H1 (cell line): ENCODE data around the gene ACVRL1. TPM values are rescaled to one million over a fixed set of nuclear protein-coding genes. Genes with fewer than 3 reads are reported as not detected.

ENCODE experiments used
- CTCF ChIA-PET: fragments of 300-600 bp; sonication (Branson Sonifier 250); formaldehyde crosslinking; loops from one replicate; lab custom pipeline; 2021; ENCODE audit not compliant: partially characterized antibody; lab: Charles Lee
- POLR2A ChIA-PET: fragments of 300-600 bp; sonication (Branson Sonifier 250); formaldehyde crosslinking; loops from one replicate; lab custom pipeline; 2021; ENCODE audit warnings: inconsistent platforms; ENCODE audit not compliant: partially characterized antibody; lab: Charles Lee
- DNase-seq, 2 experiments: peaks; one replicate each; pipeline versions ENCODE4 v3.0.0 to v3.0.0-alpha.2; 2010 to 2022; ENCODE audit warnings: low spot score in 2 of 2, low read depth in 1 of 2, mixed read lengths in 1 of 2
- FAIRE-seq: peaks from 2 replicates; lab custom pipeline; 2011; peaks lifted over from hg19 to GRCh38; lab: Jason Lieb, UNC
- H2AFZ ChIP-seq: 2 replicates; pipeline ENCODE4 v1.8.1; 2012; ENCODE audit warnings: low read length, inconsistent platforms
- H2AK5ac ChIP-seq: 2 replicates; pipeline ENCODE4 v1.6.1; 2013; ENCODE audit warnings: low read depth, low read length
- H2BK120ac ChIP-seq: replicated peaks from 2 replicates; pipeline ENCODE3; 2013; ENCODE audit warnings: low read depth, low read length, inconsistent platforms
- H2BK12ac ChIP-seq: 2 replicates; pipeline ENCODE4 v1.6.1; 2013; ENCODE audit warnings: low read depth, low read length
- H2BK15ac ChIP-seq: 2 replicates; pipeline ENCODE4 v1.6.1; 2013; ENCODE audit warnings: low read length
- H2BK20ac ChIP-seq: 2 replicates; pipeline ENCODE4 v1.6.1; 2013; ENCODE audit warnings: low read length
- H2BK5ac ChIP-seq: 2 replicates; pipeline ENCODE4 v1.6.1; 2013; ENCODE audit warnings: low read depth, low read length
- H3K14ac ChIP-seq: 2 replicates; pipeline ENCODE4 v1.6.1; 2013; ENCODE audit warnings: inconsistent platforms; ENCODE audit not compliant: insufficient read length
- H3K18ac ChIP-seq: 2 replicates; pipeline ENCODE4 v1.6.1; 2013; ENCODE audit warnings: low read length; ENCODE audit errors: extremely low read depth
- H3K23ac ChIP-seq: 2 replicates; pipeline ENCODE4 v1.6.1; 2013; ENCODE audit warnings: inconsistent platforms; ENCODE audit not compliant: insufficient read length
- H3K23me2 ChIP-seq: 2 replicates; pipeline ENCODE4 v1.6.1; 2013; ENCODE audit warnings: low read depth, low read length
- H3K27ac ChIP-seq: 2 replicates; pipeline ENCODE4 v1.6.1; 2011; ENCODE audit warnings: low read depth, low read length, inconsistent platforms
- H3K27me3 ChIP-seq, 4 experiments: replicated peaks in 1 of 4; 1 replicate in 1 of 4; 2 replicates in 3 of 4; pipeline versions ENCODE4 v1.6.1 to v1.8.1; 2011 to 2013; ENCODE audit warnings: low read length in 3 of 4, mild to moderate bottlenecking in 3 of 4, inconsistent platforms in 2 of 4, mixed read lengths in 2 of 4, moderate library complexity in 1 of 4; ENCODE audit not compliant: control insufficient read depth in 3 of 4, insufficient read depth in 3 of 4; ENCODE audit errors: extremely low read depth in 1 of 4
- H3K36me3 ChIP-seq, 4 experiments: 2 replicates each; pipeline versions ENCODE4 v1.6.1 to v1.8.1; 2011 to 2013; ENCODE audit warnings: mild to moderate bottlenecking in 4 of 4, low read length in 3 of 4, moderate library complexity in 2 of 4, control low read depth in 1 of 4, inconsistent platforms in 1 of 4; ENCODE audit not compliant: insufficient read depth in 4 of 4, control insufficient read depth in 2 of 4
- H3K4ac ChIP-seq: replicated peaks from 2 replicates; pipeline ENCODE3; 2013; ENCODE audit warnings: low read length, low read depth, mixed read lengths, inconsistent platforms; ENCODE audit not compliant: insufficient read length
- H3K4me1 ChIP-seq, 4 experiments: replicated peaks in 1 of 4; 1 replicate in 1 of 4; 2 replicates in 3 of 4; pipeline versions ENCODE4 v1.6.1 to v1.8.1; 2011 to 2013; ENCODE audit warnings: low read length in 3 of 4, inconsistent platforms in 2 of 4, mixed read lengths in 1 of 4; ENCODE audit not compliant: insufficient read depth in 4 of 4, control insufficient read depth in 3 of 4
- H3K4me2 ChIP-seq, 2 experiments: 2 replicates each; pipeline versions ENCODE4 v1.6.1 to v1.8.1; 2011 to 2013; ENCODE audit warnings: low read depth in 2 of 2, low read length in 2 of 2, control low read depth in 1 of 2, inconsistent platforms in 1 of 2, mild to moderate bottlenecking in 1 of 2; ENCODE audit not compliant: insufficient read depth in 1 of 2
- H3K4me3 ChIP-seq, 4 experiments: fragments of 200-600, 300-600 bp in 1 of 4; sonication (generic), shearing (Covaris generic), sonication (Bioruptor Twin) in 1 of 4; 2 replicates each; pipeline versions ENCODE4 v1.5.1 to v1.8.1; 2011 to 2016; ENCODE audit warnings: low read length in 4 of 4, low read depth in 3 of 4, control low read depth in 2 of 4, inconsistent platforms in 2 of 4, mild to moderate bottlenecking in 2 of 4, mixed read lengths in 1 of 4, moderate library complexity in 1 of 4; ENCODE audit not compliant: insufficient read depth in 2 of 4; ENCODE audit errors: extremely low read depth in 1 of 4
- H3K56ac ChIP-seq: replicated peaks from 2 replicates; pipeline ENCODE3; 2013; ENCODE audit warnings: low read depth, mild to moderate bottlenecking, mixed read lengths, low read length, inconsistent platforms; ENCODE audit not compliant: insufficient read length
- H3K79me1 ChIP-seq: 2 replicates; pipeline ENCODE4 v1.6.1; 2013; ENCODE audit warnings: low read depth, low read length, control low read depth
- H3K79me2 ChIP-seq, 2 experiments: 2 replicates each; pipeline versions ENCODE4 v1.6.1 to v1.8.1; 2012 to 2013; ENCODE audit warnings: low read length in 2 of 2, mild to moderate bottlenecking in 2 of 2, inconsistent platforms in 1 of 2; ENCODE audit not compliant: insufficient read depth in 2 of 2, control insufficient read depth in 1 of 2
- H3K9ac ChIP-seq, 4 experiments: replicated peaks in 1 of 4; 1 replicate in 1 of 4; 2 replicates in 3 of 4; pipeline versions ENCODE4 v1.6.1 to v1.8.1; 2011 to 2013; ENCODE audit warnings: low read depth in 3 of 4, low read length in 3 of 4, control low read depth in 2 of 4, mild to moderate bottlenecking in 2 of 4, moderate library complexity in 2 of 4, inconsistent platforms in 1 of 4; ENCODE audit errors: extremely low read depth in 1 of 4
- H3K9me3 ChIP-seq, 2 experiments: 2 replicates each; pipeline versions ENCODE4 v1.6.1 to v1.8.1; 2012 to 2013; ENCODE audit warnings: mild to moderate bottlenecking in 2 of 2, moderate library complexity in 2 of 2, control low read depth in 1 of 2, inconsistent platforms in 1 of 2, low read depth in 1 of 2, low read length in 1 of 2, mixed read lengths in 1 of 2; ENCODE audit not compliant: insufficient read depth in 2 of 2
- H4K20me1 ChIP-seq, 2 experiments: replicated peaks in 1 of 2; 2 replicates each; pipeline versions ENCODE3 to v1.8.1; 2011 to 2013; ENCODE audit warnings: inconsistent platforms in 2 of 2, low read length in 2 of 2, mild to moderate bottlenecking in 1 of 2; ENCODE audit not compliant: insufficient read depth in 2 of 2, control insufficient read depth in 1 of 2
- H4K5ac ChIP-seq: 2 replicates; pipeline ENCODE4 v1.6.1; 2013; ENCODE audit warnings: low read length, low read depth, mixed read lengths, inconsistent platforms; ENCODE audit not compliant: insufficient read length
- H4K8ac ChIP-seq: 2 replicates; pipeline ENCODE4 v1.8.0; 2013; ENCODE audit warnings: mild to moderate bottlenecking, moderate library complexity, low read length, inconsistent platforms; ENCODE audit not compliant: insufficient read depth; ENCODE audit errors: extremely low read depth
- H4K91ac ChIP-seq: replicated peaks from 2 replicates; pipeline ENCODE3; 2013; ENCODE audit warnings: low read length, mixed read lengths, inconsistent platforms; ENCODE audit not compliant: insufficient read length
- TAF1 ChIP-seq: IDR thresholded peaks from 2 replicates; pipeline ENCODE4 v1.6.1; 2011; ENCODE audit warnings: mild to moderate bottlenecking, low read depth, low read length
- WGBS, 2 experiments: shearing (Covaris generic) in 1 of 2; methylation state at CpG; one replicate each; pipeline versions ENCODE4 v1.1.6 to v1.1.7; 2013 to 2015; ENCODE audit warnings: low lambda C conversion rate in 2 of 2, mixed read lengths in 2 of 2, inconsistent platforms in 1 of 2, low coverage in 1 of 2, missing lambda C conversion rate in 1 of 2; ENCODE audit not compliant: insufficient replicate concordance in 2 of 2, insufficient coverage in 1 of 2, insufficient read length in 1 of 2; ENCODE audit errors: extremely low coverage in 1 of 2, missing lambda C conversion rate in 1 of 2; 5-methylcytosine and 5-hydroxymethylcytosine counted together
- polyA plus RNA-seq, 7 experiments: library from polyadenylated mRNA; depleted of rRNA in 3 of 7; stranded (reverse) in 5 of 7; unstranded in 2 of 7; fragments of >200 nt in 5 of 7; fragments of 200-250 nt in 2 of 7; gene quantifications; 1 replicate in 5 of 7; 2 replicates in 1 of 7; 4 replicates in 1 of 7; pipeline versions ENCODE4 v1.2.1 to v1.2.3, GENCODE V29; 2011 to 2013; ENCODE audit warnings: missing spikeins in 2 of 7, mixed read lengths in 2 of 7
- total RNA-seq: library from RNA; stranded (reverse); fragmentation: NEBNext Ultra II Directional; extraction: Animal tissue kit (Norgen Biotek cat#: 25700); gene quantifications from 2 replicates; pipeline ENCODE4 v1.2.1, GENCODE V29; 2021

Gene ACVRL1
- total and polyA plus RNA-seq, 2 of the 8 experiments (the other 6 are each of a cell fraction or from before 2014, with no cell fraction given) = 0.09 to 0.35 TPM

- Histone ChIP-seq H3K4me1 (peaks cover 16 to 27% (median 24%) of the 10 kb centered on the region in 4 experiments), H2BK5ac (no peak overlapping the region), H3K9ac (no peak overlapping the region), H3K79me1 (no peaks in the 10 kb centered on the region), H4K8ac (no peak overlapping the region), H3K4me3 (no peak overlapping the region), H2BK20ac (0 out of 2 replicates have a peak overlapping the region, but pooled peaks have one; percentile 21), H4K91ac (no peak overlapping the region), H3K56ac (no peak overlapping the region), H2AK5ac (peak overlapping the region; percentile 44; the same call in 1 of the 2 replicates), H2BK12ac (no peak overlapping the region), H2BK120ac (no peak overlapping the region), H4K20me1 (no peaks in the 10 kb centered on the region), H2AFZ (no peak overlapping the region), H3K27ac (no peak overlapping the region), H3K14ac (no peak overlapping the region), H3K23ac (no peak overlapping the region), H3K36me3 (no peaks in the 10 kb centered on the region), H3K27me3 (peaks cover 0 to 2% (median under 1%) of the 10 kb centered on the region in 4 experiments; a peak in 3 of 7 replicates), H4K5ac (no peak overlapping the region), H3K4ac (no peak overlapping the region), H3K9me3 (no peaks in the 10 kb centered on the region), H3K4me2 (no peak overlapping the region), H2BK15ac (peak overlapping the region; percentile 34; the same call in 1 of the 2 replicates), H3K18ac (no peak overlapping the region), H3K23me2 (peaks cover 14% of the 10 kb centered on the region), H3K79me2 (no peaks in the 10 kb centered on the region)
- 80% methylated on average over 3 of the region's 3 CpGs; no CpG with 5 or more reads in 1 of the 2 experiments for WGBS, 2 experiments
- DNase-seq = no peak
- no peak for FAIRE-seq
- TF ChIP-seq TAF1 = no peak
- ChIA-PET CTCF (interaction anchor here (0.7 to 6.8 kb wide), 4 partner anchors 11 to 330 kb away, joined by 3 to 90 read pairs (median 32); partner anchors contain the start of gene FIGNL2), POLR2A (interaction anchor here (1.0 to 11.2 kb wide), 2 partner anchors 8 to 9 kb away, joined by 5 to 107 read pairs; partner anchors contain the start of gene FIGNL2)
Measured at GRCh38 chr12:51860986-51861385, 46.3 kb upstream of the ACVRL1 start.
